HG03060 (cell line): ENCODE data around the gene C2orf72.
"Not testable (repeated sequence)": the region's sequence is repeated elsewhere in the genome, so short reads cannot be mapped to it uniquely, and the experiment has no call there.

Experiments
- ATAC-seq: cut with Tn5 transposase; IDR thresholded peaks from one replicate; pipeline ENCODE4 v1.9.1; 2021; ENCODE audit warnings: low read depth, moderate number of reproducible peaks; ENCODE audit not compliant: unreplicated experiment

Gene C2orf72

GRCh38 chr2:231037202-231037730 is at the start of gene C2orf72:
C2orf72 (plus strand) TSS chr2:231037523; CDS start chr2:231037566, 43 bp downstream.
- ATAC-seq, result no peak

- ATAC-seq, result no peak
Observed at GRCh38 chr2:230989731-230990130, 47.6 kb upstream of the C2orf72 start.

GRCh38 chr2:230990131-230990898 is 47.0 kb upstream of the C2orf72 start:
- ATAC-seq, result no peak

- ATAC-seq, result no peak
Observed at GRCh38 chr2:230990899-230991150, 46.5 kb upstream of the C2orf72 start.

- no peak for ATAC-seq
Observed at GRCh38 chr2:230991598-230991997, 45.7 kb upstream of the C2orf72 start.

GRCh38 chr2:230995821-230996220 is 41.5 kb upstream of the C2orf72 start, which contains the start of gene SPATA3:
SPATA3 (plus strand) TSS chr2:230996121; CDS start chr2:230996234, 113 bp downstream.
- ATAC-seq, result no peak

- ATAC-seq, result no peak
Observed at GRCh38 chr2:230996661-230997060, 40.7 kb upstream of the C2orf72 start.

GRCh38 chr2:230998882-230999281 is 38.4 kb upstream of the C2orf72 start:
- ATAC-seq, result no peak

- ATAC-seq, result no peak
Observed at GRCh38 chr2:230999477-230999876, 37.8 kb upstream of the C2orf72 start.

GRCh38 chr2:231000211-231000904 is 37.0 kb upstream of the C2orf72 start:
- ATAC-seq, result no peak

GRCh38 chr2:231001036-231001435 is 36.3 kb upstream of the C2orf72 start:
- no peak for ATAC-seq

- no peak for ATAC-seq
Observed at GRCh38 chr2:231001921-231002320, 35.4 kb upstream of the C2orf72 start.

GRCh38 chr2:231002641-231003040 is 34.7 kb upstream of the C2orf72 start:
- no peak for ATAC-seq

GRCh38 chr2:231003186-231003585 is 34.1 kb upstream of the C2orf72 start:
- ATAC-seq, result no peak

- not testable (repeated sequence) for ATAC-seq
Observed at GRCh38 chr2:231004930-231005329, 32.4 kb upstream of the C2orf72 start.

- ATAC-seq, result no peak
Observed at GRCh38 chr2:231007286-231008098, 29.8 kb upstream of the C2orf72 start.

GRCh38 chr2:231008131-231008530 is 29.2 kb upstream of the C2orf72 start:
- ATAC-seq, result no peak

- no peak for ATAC-seq
Observed at GRCh38 chr2:231009236-231009919, 27.9 kb upstream of the C2orf72 start.

- ATAC-seq, result no peak
Observed at GRCh38 chr2:231010201-231010730, 27.1 kb upstream of the C2orf72 start.

GRCh38 chr2:231011526-231011925 is 25.8 kb upstream of the C2orf72 start:
- ATAC-seq, result no peak
